WTC11 (cell line): Measurements from ENCODE around the gene KCNK15. TPM values are rescaled to one million over a fixed set of nuclear protein-coding genes. Genes with fewer than 3 reads are reported as not detected.

Source experiments
- ATAC-seq: fragments of 200-7000 bp; cut with Tn5 transposase; 2 replicates; pipeline ENCODE4 v1.10.0; 2021; ENCODE audit warnings: mild to moderate bottlenecking, moderate library complexity
- CTCF ChIA-PET: fragments of 300-600 bp; sonication (Branson Sonifier 250); formaldehyde crosslinking; loops from one replicate; lab custom pipeline; 2021; ENCODE audit warnings: antibody characterized with exemption; lab: Charles Lee
- POLR2A ChIA-PET: fragments of 350-600 bp; sonication (Branson Sonifier 250); formaldehyde crosslinking; loops from one replicate; lab custom pipeline; 2021; ENCODE audit warnings: antibody characterized with exemption; lab: Charles Lee
- DNase-seq: peaks from one replicate; pipeline ENCODE4 v3.0.0; 2021; ENCODE audit warnings: low spot score
- H3K27ac Mint-ChIP-seq: 2 replicates; pipeline ENCODE4 v1.8.0; 2021; ENCODE audit warnings: mixed read lengths
- H3K27me3 Mint-ChIP-seq: 2 replicates; pipeline ENCODE4 v1.8.0; 2021; ENCODE audit warnings: low read depth, mild to moderate bottlenecking, moderate library complexity, mixed read lengths
- H3K36me3 Mint-ChIP-seq: 2 replicates; pipeline ENCODE4 v1.8.0; 2021; ENCODE audit warnings: mixed read lengths
- H3K4me1 Mint-ChIP-seq: 2 replicates; pipeline ENCODE4 v1.8.0; 2022; ENCODE audit warnings: mixed read lengths
- H3K4me3 Mint-ChIP-seq: 2 replicates; pipeline ENCODE4 v1.8.0; 2021; ENCODE audit warnings: mild to moderate bottlenecking, moderate library complexity, mixed read lengths
- H3K9me3 Mint-ChIP-seq: 2 replicates; pipeline ENCODE4 v1.8.0; 2021; ENCODE audit warnings: mixed read lengths
- AFF4 ChIP-seq: sonication (generic); formaldehyde crosslinking; IDR thresholded peaks from 2 replicates; pipeline ENCODE4 v1.8.1; 2023; ENCODE audit warnings: mild to moderate bottlenecking, missing genetic modification reagents, borderline replicate concordance
- CDX4 ChIP-seq: fragments of 250-450 bp; sonication (Bioruptor Pico); IDR thresholded peaks from 2 replicates; pipeline ENCODE4 v1.9.0; 2021; ENCODE audit warnings: moderate library complexity, mild to moderate bottlenecking, inconsistent platforms, borderline replicate concordance
- CREB1 ChIP-seq: sonication (generic); formaldehyde crosslinking; IDR thresholded peaks from 2 replicates; pipeline ENCODE4 v1.8.0; 2023; ENCODE audit warnings: mild to moderate bottlenecking, missing genetic modification reagents
- CTCF ChIP-seq: fragments of 200-600 bp; IDR thresholded peaks from 2 replicates; pipeline ENCODE4 v1.8.0; 2022; ENCODE audit warnings: antibody characterized with exemption
- E2F1 ChIP-seq: sonication (generic); formaldehyde crosslinking; IDR thresholded peaks from 2 replicates; pipeline ENCODE4 v1.8.0; 2022; ENCODE audit warnings: mild to moderate bottlenecking, missing genetic modification reagents
- ELF4 ChIP-seq: sonication (generic); formaldehyde crosslinking; IDR thresholded peaks from 2 replicates; pipeline ENCODE4 v1.8.1; 2022; ENCODE audit warnings: low read depth, mild to moderate bottlenecking, moderate library complexity, missing genetic modification reagents
- EMX1 ChIP-seq: fragments of 250-450 bp; sonication (Bioruptor Pico); IDR thresholded peaks from 2 replicates; pipeline ENCODE4 v1.8.0; 2021; ENCODE audit warnings: mild to moderate bottlenecking
- ESRRA ChIP-seq: sonication (generic); formaldehyde crosslinking; IDR thresholded peaks from 2 replicates; pipeline ENCODE4 v1.8.1; 2022; ENCODE audit warnings: mild to moderate bottlenecking, missing genetic modification reagents, borderline replicate concordance
- FOXP4 ChIP-seq: sonication (generic); formaldehyde crosslinking; IDR thresholded peaks from 2 replicates; pipeline ENCODE4 v1.8.0; 2022; ENCODE audit warnings: mild to moderate bottlenecking, missing genetic modification reagents
- GTF2I ChIP-seq: fragments of 250-450 bp; sonication (Bioruptor Pico); conservative IDR thresholded peaks from 2 replicates; pipeline ENCODE4 v1.4.0; 2021; ENCODE audit warnings: mild to moderate bottlenecking
- KAT7 ChIP-seq: sonication (generic); formaldehyde crosslinking; IDR thresholded peaks from 2 replicates; pipeline ENCODE4 v1.8.1; 2023; ENCODE audit warnings: missing genetic modification reagents, mild to moderate bottlenecking, borderline replicate concordance
- RELA ChIP-seq: sonication (generic); formaldehyde crosslinking; IDR thresholded peaks from 2 replicates; pipeline ENCODE4 v1.8.1; 2022; ENCODE audit warnings: missing genetic modification reagents, mild to moderate bottlenecking, borderline replicate concordance
- SMAD4 ChIP-seq: sonication (generic); formaldehyde crosslinking; IDR thresholded peaks from 2 replicates; pipeline ENCODE4 v1.8.0; 2022; ENCODE audit warnings: mild to moderate bottlenecking, missing genetic modification reagents
- SP1 ChIP-seq: sonication (generic); formaldehyde crosslinking; conservative IDR thresholded peaks from 2 replicates; pipeline ENCODE4 v1.8.1; 2022; ENCODE audit warnings: missing genetic modification reagents
- TEAD4 ChIP-seq: sonication (generic); formaldehyde crosslinking; IDR thresholded peaks from 2 replicates; pipeline ENCODE4 v1.8.0; 2022; ENCODE audit warnings: mild to moderate bottlenecking, missing genetic modification reagents
- TP53 ChIP-seq: sonication (generic); formaldehyde crosslinking; IDR thresholded peaks from 2 replicates; pipeline ENCODE4 v1.8.1; 2023; ENCODE audit warnings: mild to moderate bottlenecking, missing genetic modification reagents
- ZNF219 ChIP-seq: sonication (generic); formaldehyde crosslinking; IDR thresholded peaks from 2 replicates; pipeline ENCODE4 v1.8.0; 2023; ENCODE audit warnings: missing genetic modification reagents, mild to moderate bottlenecking, borderline replicate concordance
- ZNF263 ChIP-seq: sonication (generic); formaldehyde crosslinking; IDR thresholded peaks from 2 replicates; pipeline ENCODE4 v1.8.1; 2022; ENCODE audit warnings: low read depth, mild to moderate bottlenecking, moderate library complexity, missing genetic modification reagents
- ZNF317 ChIP-seq: sonication (generic); formaldehyde crosslinking; IDR thresholded peaks from 2 replicates; pipeline ENCODE4 v1.8.1; 2023; ENCODE audit warnings: low read depth, mild to moderate bottlenecking, moderate library complexity, missing genetic modification reagents, borderline replicate concordance
- total RNA-seq: library from RNA; stranded (reverse); gene quantifications from 3 replicates; pipeline ENCODE4 v1.2.3, GENCODE V29; 2021
- TF ChIP-seq, protein P1 (sequence below): sonication (generic); formaldehyde crosslinking; conservative IDR thresholded peaks from 2 replicates; pipeline ENCODE4 v1.8.1; 2022; ENCODE audit warnings: mild to moderate bottlenecking, missing genetic modification reagents
- TF ChIP-seq, protein P2 (sequence below): sonication (generic); formaldehyde crosslinking; IDR thresholded peaks from 2 replicates; pipeline ENCODE4 v1.8.1; 2022; ENCODE audit warnings: low read depth, missing genetic modification reagents, borderline replicate concordance

KCNK15 gene
- total RNA-seq, 1 experiment from 2014 or later = 0.24 TPM

DNA sequence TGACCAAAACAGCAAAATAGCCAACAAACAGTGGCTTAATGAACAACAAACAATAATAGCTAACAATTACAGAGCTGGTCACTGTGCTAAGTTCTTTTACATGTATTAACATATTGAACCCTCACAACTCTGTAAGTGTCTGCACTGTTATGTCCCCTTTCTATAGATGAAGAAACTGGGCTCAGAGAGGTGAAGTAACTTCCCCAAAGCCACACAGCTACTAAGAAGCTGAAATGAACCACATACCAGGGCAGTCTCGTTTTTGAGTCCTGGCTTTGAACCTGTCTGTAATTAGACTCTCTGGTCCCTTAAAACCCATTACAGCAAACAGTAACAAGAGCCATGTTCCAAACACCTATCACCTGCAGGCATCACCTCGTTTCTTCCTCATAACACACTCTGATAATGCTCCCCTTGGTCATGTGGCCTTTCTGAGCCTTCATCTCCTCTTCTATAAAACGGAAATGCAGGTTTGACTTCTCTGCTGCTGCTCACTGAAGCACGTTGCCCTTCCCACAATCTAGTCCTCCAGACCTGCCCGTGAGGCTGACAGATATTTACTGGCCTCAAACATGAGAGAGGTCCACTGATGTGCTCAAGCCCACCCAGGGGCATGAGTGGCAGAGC lies 23.3 kb downstream of the KCNK15 start:
- DNase-seq (no peak), ATAC-seq (no peak)
- H3K9me3 Mint-ChIP-seq = no peaks in the 10 kb centered on the region
- H3K36me3 Mint-ChIP-seq = no peaks in the 10 kb centered on the region
- H3K27ac Mint-ChIP-seq = peak overlapping the region; percentile 39; the same call in 1 of the 2 replicates
- ChIA-PET POLR2A (no interaction called here), CTCF (interaction anchor here (1.5 to 2.8 kb wide), 3 partner anchors 17 to 31 kb away, joined by 3 to 14 read pairs (median 6); no protein-coding TSS in a partner anchor)
- H3K4me1 Mint-ChIP-seq = peaks cover 4% of the 10 kb centered on the region; the same call in 1 of the 2 replicates
- H3K4me3 Mint-ChIP-seq = no peak overlapping the region
- no peaks in the 10 kb centered on the region for H3K27me3 Mint-ChIP-seq
- no peak for TF ChIP-seq SP1 (CRISPR knock-in tag)
- no peak for TF ChIP-seq KAT7
- TF ChIP-seq CTCF = no peak
- no peak for TF ChIP-seq GTF2I (CRISPR knock-in tag)
- TF ChIP-seq CDX4 (CRISPR knock-in tag) = no peak
- TF ChIP-seq EMX1 (CRISPR knock-in tag) = no peak

- Mint-ChIP-seq H3K4me1 (peaks cover 4% of the 10 kb centered on the region; the same call in 1 of the 2 replicates), H3K27ac (no peak overlapping the region; the same call in 1 of the 2 replicates), H3K36me3 (no peaks in the 10 kb centered on the region), H3K4me3 (no peak overlapping the region), H3K9me3 (no peaks in the 10 kb centered on the region), H3K27me3 (no peaks in the 10 kb centered on the region)
- DNase-seq (no peak), ATAC-seq (no peak)
- ChIA-PET CTCF (interaction anchor here (1.5 to 3.4 kb wide), 2 partner anchors 16 to 22 kb away, joined by 3 to 8 read pairs; no protein-coding TSS in a partner anchor), POLR2A (no interaction called here)
- TF ChIP-seq RELA (CRISPR knock-in tag) = no peak
- TF ChIP-seq AFF4 (CRISPR knock-in tag) = no peak
- TF ChIP-seq, protein P1, sequence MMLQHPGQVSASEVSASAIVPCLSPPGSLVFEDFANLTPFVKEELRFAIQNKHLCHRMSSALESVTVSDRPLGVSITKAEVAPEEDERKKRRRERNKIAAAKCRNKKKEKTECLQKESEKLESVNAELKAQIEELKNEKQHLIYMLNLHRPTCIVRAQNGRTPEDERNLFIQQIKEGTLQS = no peak
- TF ChIP-seq ZNF263 (CRISPR knock-in tag) = no peak
- no peak for TF ChIP-seq ELF4 (CRISPR knock-in tag)
- TF ChIP-seq CREB1 = no peak
- no peak for TF ChIP-seq ZNF317 (CRISPR knock-in tag)
- no peak for TF ChIP-seq E2F1 (CRISPR knock-in tag)
- TF ChIP-seq SMAD4 (CRISPR knock-in tag) = no peak
- no peak for TF ChIP-seq ESRRA (CRISPR knock-in tag)
- no peak for TF ChIP-seq TP53 (CRISPR knock-in tag)
- no peak for TF ChIP-seq FOXP4 (CRISPR knock-in tag)
- no peak for TF ChIP-seq ZNF219
- TF ChIP-seq TEAD4 (CRISPR knock-in tag) = no peak
- TF ChIP-seq, protein P2, sequence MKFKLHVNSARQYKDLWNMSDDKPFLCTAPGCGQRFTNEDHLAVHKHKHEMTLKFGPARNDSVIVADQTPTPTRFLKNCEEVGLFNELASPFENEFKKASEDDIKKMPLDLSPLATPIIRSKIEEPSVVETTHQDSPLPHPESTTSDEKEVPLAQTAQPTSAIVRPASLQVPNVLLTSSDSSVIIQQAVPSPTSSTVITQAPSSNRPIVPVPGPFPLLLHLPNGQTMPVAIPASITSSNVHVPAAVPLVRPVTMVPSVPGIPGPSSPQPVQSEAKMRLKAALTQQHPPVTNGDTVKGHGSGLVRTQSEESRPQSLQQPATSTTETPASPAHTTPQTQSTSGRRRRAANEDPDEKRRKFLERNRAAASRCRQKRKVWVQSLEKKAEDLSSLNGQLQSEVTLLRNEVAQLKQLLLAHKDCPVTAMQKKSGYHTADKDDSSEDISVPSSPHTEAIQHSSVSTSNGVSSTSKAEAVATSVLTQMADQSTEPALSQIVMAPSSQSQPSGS = no peak
These were observed 23.8 kb downstream of the KCNK15 start for GRCh38 chr20:44769481-44769863.
